HG02678 (cell line): ENCODE results near the gene ZC3H7A.
A peak's percentile ranks its signal among the peaks of the same experiment; 100 is the strongest.
"Not testable (repeated sequence)": the region's sequence is repeated elsewhere in the genome, so short reads cannot be mapped to it uniquely, and the experiment has no call there.

Experiments used
- ATAC-seq: cut with Tn5 transposase; IDR thresholded peaks from one replicate; pipeline ENCODE4 v1.9.1; 2021; ENCODE audit warnings: mild to moderate bottlenecking, moderate library complexity; ENCODE audit not compliant: unreplicated experiment

ZC3H7A gene

GRCh38 chr16:11797166-11797956 is at the start of gene ZC3H7A:
TSS of gene ZC3H7A (minus strand) at chr16:11797258. CDS start at chr16:11782354, 14,904 bp downstream.
- peak; percentile 92 for ATAC-seq

GRCh38 chr16:11844499-11844898 is 47.4 kb upstream of the ZC3H7A start:
- ATAC-seq = no peak

- no peak for ATAC-seq
Observed at GRCh38 chr16:11843861-11844260, 46.8 kb upstream of the ZC3H7A start.

- no peak for ATAC-seq
Observed at GRCh38 chr16:11843206-11843605, 46.1 kb upstream of the ZC3H7A start.

GRCh38 chr16:11841026-11841425 is 44.0 kb upstream of the ZC3H7A start:
- no peak for ATAC-seq

- ATAC-seq = no peak
Observed at GRCh38 chr16:11836650-11837244, 39.7 kb upstream of the ZC3H7A start.

- ATAC-seq = no peak
Observed at GRCh38 chr16:11835891-11836649, 39.0 kb upstream of the ZC3H7A start.

- ATAC-seq = no peak
Observed at GRCh38 chr16:11835309-11835708, 38.3 kb upstream of the ZC3H7A start.

GRCh38 chr16:11833951-11834695 is 37.1 kb upstream of the ZC3H7A start:
- no peak for ATAC-seq

GRCh38 chr16:11828696-11829095 is 31.6 kb upstream of the ZC3H7A start:
- no peak for ATAC-seq

GRCh38 chr16:11825520-11826165 is 28.6 kb upstream of the ZC3H7A start:
- ATAC-seq = not testable (repeated sequence)

GRCh38 chr16:11824362-11824761 is 27.3 kb upstream of the ZC3H7A start:
- no peak for ATAC-seq

GRCh38 chr16:11823645-11824044 is 26.6 kb upstream of the ZC3H7A start:
- ATAC-seq = not testable (repeated sequence)

GRCh38 chr16:11819798-11820197 is 22.7 kb upstream of the ZC3H7A start:
- ATAC-seq = no peak

- ATAC-seq = not testable (repeated sequence)
Observed at GRCh38 chr16:11818970-11819369, 21.9 kb upstream of the ZC3H7A start.

- ATAC-seq = no peak
Observed at GRCh38 chr16:11816123-11816522, 19.1 kb upstream of the ZC3H7A start.

GRCh38 chr16:11814800-11815199 is 17.7 kb upstream of the ZC3H7A start:
- not testable (repeated sequence) for ATAC-seq

GRCh38 chr16:11806721-11807120 is 9.7 kb upstream of the ZC3H7A start:
- ATAC-seq = no peak

GRCh38 chr16:11805556-11805955 is 8.5 kb upstream of the ZC3H7A start:
- no peak for ATAC-seq

- ATAC-seq = no peak
Observed at GRCh38 chr16:11801481-11802021, 4.5 kb upstream of the ZC3H7A start.
